IMR-90 (cell line): ENCODE data around the gene NUDT15.

ENCODE experiments used
- BHLHE40 ChIP-seq: fragments of 150-350 bp; IDR thresholded peaks from 2 replicates; pipeline ENCODE4 v1.6.1; 2016; ENCODE audit warnings: mild to moderate bottlenecking, low read depth, low read length
- CTCF ChIP-seq: conservative IDR thresholded peaks from 2 replicates; pipeline ENCODE4 v1.5.1; 2012; ENCODE audit warnings: mild to moderate bottlenecking, low read depth, low read length, improper control_type of control experiment
- FOS ChIP-seq: fragments of 150-350 bp; IDR thresholded peaks from 2 replicates; pipeline ENCODE4 v1.6.1; 2016; ENCODE audit warnings: low read depth, low read length
- MAFK ChIP-seq: IDR thresholded peaks from 2 replicates; pipeline ENCODE4 v1.6.1; 2012; ENCODE audit warnings: low read depth, low read length, improper control_type of control experiment
- MAZ ChIP-seq: IDR thresholded peaks from 2 replicates; pipeline ENCODE4 v1.6.1; 2012; ENCODE audit warnings: low read depth, mild to moderate bottlenecking, low read length, improper control_type of control experiment, moderate library complexity, borderline replicate concordance
- MXI1 ChIP-seq: IDR thresholded peaks from 2 replicates; pipeline ENCODE4 v1.6.1; 2012; ENCODE audit warnings: low read depth, mild to moderate bottlenecking, low read length, moderate library complexity, borderline replicate concordance
- NFE2L2 ChIP-seq: fragments of 150-350 bp; IDR thresholded peaks from 2 replicates; pipeline ENCODE4 v1.6.1; 2016; ENCODE audit warnings: low read depth, mild to moderate bottlenecking, low read length
- POLR2A ChIP-seq: IDR thresholded peaks from 2 replicates; pipeline ENCODE4 v1.6.1; 2012; ENCODE audit warnings: mild to moderate bottlenecking, low read depth, low read length
- RCOR1 ChIP-seq: IDR thresholded peaks from 2 replicates; pipeline ENCODE4 v1.6.1; 2012; ENCODE audit warnings: mild to moderate bottlenecking, low read length, improper control_type of control experiment; ENCODE audit not compliant: insufficient replicate concordance
- RFX5 ChIP-seq: IDR thresholded peaks from 2 replicates; pipeline ENCODE4 v1.8.0; 2012; ENCODE audit warnings: low read depth, mild to moderate bottlenecking, low read length, moderate library complexity
- SMC3 ChIP-seq: fragments of 150-350 bp; IDR thresholded peaks from 2 replicates; pipeline ENCODE4 v1.6.1; 2016; ENCODE audit warnings: low read depth, mild to moderate bottlenecking, antibody characterized with exemption, low read length, moderate library complexity
- USF2 ChIP-seq: fragments of 150-350 bp; IDR thresholded peaks from 2 replicates; pipeline ENCODE4 v1.6.1; 2017; ENCODE audit warnings: mild to moderate bottlenecking, antibody characterized with exemption, low read length, low read depth

- no peak for TF ChIP-seq SMC3
- no peak for TF ChIP-seq CTCF
- no peak for TF ChIP-seq RCOR1
- TF ChIP-seq FOS, result no peak
- TF ChIP-seq POLR2A, result no peak
- no peak for TF ChIP-seq NFE2L2
- peak; percentile 81 for TF ChIP-seq MAFK
- TF ChIP-seq MXI1, result no peak
- no peak for TF ChIP-seq RFX5
- no peak for TF ChIP-seq MAZ
- TF ChIP-seq USF2, result no peak
- no peak for TF ChIP-seq BHLHE40
Observed at GRCh38 chr13:48010698-48011097, 26.8 kb upstream of the NUDT15 start.
